GM12873 (cell line): ENCODE results near the gene CHGA.

Experiments
- TF ChIP-seq, protein P1 (sequence below): IDR thresholded peaks from 2 replicates; pipeline ENCODE4 v1.5.1; 2012; ENCODE audit warnings: low read depth, mild to moderate bottlenecking, moderate library complexity, low read length, control low read depth; ENCODE audit not compliant: insufficient read depth; ENCODE audit errors: missing control alignments

CHGA gene

DNA sequence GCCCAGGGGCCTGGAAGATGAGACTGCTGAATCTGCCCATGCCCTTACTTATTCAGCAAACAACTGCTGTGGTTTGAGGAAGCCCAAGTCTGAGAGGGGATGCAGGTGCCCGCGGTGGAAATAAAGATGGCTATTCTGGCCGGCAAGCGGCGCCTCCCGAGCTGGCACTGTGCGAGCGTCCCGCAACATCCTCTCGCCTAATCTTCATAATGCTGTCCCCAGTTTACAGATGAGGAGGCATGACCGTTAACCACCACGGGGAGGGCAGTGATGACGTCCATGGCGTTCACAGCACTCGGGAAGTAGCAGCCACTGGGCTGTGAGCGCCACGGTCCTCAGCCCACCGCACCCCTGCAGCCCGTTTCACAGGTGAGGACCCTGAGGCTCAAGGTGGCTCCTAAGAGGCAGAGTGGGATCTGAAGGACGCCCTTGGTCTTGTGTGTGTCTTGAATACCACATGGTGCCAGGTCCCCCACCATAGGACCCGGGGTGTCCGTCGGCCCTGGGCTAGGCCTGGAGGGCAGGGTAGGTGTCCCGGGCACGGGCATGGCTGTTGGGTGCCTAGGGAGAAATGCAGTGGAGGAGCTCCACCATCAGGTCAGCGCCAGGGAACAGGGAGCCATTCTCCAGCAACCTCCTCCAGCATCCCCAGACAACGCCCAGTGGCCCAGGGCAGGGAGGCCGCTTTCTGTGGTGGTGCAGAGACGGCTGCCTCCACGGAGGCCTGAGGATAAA lies 20.2 kb downstream of the CHGA start:
- TF ChIP-seq, protein P1, sequence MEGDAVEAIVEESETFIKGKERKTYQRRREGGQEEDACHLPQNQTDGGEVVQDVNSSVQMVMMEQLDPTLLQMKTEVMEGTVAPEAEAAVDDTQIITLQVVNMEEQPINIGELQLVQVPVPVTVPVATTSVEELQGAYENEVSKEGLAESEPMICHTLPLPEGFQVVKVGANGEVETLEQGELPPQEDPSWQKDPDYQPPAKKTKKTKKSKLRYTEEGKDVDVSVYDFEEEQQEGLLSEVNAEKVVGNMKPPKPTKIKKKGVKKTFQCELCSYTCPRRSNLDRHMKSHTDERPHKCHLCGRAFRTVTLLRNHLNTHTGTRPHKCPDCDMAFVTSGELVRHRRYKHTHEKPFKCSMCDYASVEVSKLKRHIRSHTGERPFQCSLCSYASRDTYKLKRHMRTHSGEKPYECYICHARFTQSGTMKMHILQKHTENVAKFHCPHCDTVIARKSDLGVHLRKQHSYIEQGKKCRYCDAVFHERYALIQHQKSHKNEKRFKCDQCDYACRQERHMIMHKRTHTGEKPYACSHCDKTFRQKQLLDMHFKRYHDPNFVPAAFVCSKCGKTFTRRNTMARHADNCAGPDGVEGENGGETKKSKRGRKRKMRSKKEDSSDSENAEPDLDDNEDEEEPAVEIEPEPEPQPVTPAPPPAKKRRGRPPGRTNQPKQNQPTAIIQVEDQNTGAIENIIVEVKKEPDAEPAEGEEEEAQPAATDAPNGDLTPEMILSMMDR: no peak

DNA sequence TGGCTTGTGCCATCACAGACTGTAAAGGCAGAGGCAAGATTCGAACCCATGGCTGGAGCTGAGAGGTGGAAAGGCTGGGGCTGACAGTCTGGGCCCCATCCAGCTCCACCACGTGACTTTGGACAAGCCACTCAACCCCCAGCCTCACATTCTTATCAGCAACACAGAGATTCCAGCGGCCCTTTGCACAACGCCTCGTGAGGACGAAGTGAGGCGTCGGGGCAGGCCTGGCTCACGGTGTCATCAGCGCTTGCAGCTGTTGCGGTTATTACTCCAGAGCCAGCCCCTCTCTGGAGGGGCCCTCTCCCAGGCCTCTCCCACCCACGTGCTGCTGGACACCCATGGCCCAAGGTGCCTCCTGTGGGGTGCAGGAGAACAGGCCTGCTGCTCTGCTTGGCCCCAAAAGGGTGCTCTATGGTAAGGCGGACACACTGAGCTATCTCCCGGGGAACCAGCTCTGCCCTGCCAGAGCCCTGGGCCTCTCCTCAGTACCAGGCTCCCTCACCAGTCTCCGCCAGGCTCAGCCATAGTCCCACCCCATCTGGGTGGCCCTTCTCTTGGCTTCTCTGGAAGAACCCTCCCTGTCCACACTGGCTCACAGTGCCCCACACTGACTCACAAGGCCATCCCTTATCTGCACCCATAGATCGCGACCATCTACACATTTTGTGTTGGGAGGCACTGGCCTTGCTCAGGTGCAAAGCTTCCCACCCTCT lies 21.1 kb downstream of the CHGA start:
- TF ChIP-seq, protein P1: no peak

DNA sequence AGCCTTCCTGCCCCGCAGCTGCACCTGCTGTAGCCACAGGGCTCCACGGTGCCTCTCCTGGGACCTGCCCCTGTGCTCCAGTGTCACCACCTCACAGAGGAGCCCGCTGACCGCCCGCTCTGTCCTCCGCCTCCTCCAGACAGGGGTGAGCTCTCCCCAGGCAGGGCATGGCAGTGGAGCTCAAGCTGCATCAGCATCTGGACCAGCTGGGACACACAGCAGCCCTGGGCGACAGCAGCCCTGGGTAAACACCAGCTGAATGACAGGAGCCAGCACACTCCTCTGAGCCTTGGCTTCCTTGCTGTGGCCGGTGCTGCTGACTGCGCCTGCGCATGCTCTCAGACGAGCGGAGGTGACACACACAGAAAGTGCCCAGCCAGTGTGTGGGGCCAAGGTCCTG lies 22.0 kb downstream of the CHGA start:
- TF ChIP-seq, protein P1: no peak

DNA sequence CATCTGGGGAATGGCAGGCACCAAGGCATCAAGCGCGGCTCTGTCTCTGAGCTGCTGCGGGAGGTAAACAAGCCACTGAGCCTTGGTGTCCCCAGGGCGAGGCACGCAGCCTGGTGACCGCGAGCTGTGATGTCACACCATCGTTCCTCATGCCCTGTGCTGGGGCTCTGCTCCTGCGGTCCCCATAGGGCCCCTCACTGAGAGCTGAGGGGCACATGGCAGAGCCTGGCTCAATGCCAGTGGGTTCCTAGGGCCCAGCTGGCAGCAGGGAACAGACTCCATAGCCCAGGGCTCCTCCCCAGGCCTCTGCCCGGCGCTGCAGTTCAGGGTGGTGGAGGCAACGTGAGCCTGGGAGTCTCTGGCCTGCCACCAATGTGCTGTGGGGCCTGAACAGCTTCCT lies 22.6 kb downstream of the CHGA start:
- TF ChIP-seq, protein P1: no peak

DNA sequence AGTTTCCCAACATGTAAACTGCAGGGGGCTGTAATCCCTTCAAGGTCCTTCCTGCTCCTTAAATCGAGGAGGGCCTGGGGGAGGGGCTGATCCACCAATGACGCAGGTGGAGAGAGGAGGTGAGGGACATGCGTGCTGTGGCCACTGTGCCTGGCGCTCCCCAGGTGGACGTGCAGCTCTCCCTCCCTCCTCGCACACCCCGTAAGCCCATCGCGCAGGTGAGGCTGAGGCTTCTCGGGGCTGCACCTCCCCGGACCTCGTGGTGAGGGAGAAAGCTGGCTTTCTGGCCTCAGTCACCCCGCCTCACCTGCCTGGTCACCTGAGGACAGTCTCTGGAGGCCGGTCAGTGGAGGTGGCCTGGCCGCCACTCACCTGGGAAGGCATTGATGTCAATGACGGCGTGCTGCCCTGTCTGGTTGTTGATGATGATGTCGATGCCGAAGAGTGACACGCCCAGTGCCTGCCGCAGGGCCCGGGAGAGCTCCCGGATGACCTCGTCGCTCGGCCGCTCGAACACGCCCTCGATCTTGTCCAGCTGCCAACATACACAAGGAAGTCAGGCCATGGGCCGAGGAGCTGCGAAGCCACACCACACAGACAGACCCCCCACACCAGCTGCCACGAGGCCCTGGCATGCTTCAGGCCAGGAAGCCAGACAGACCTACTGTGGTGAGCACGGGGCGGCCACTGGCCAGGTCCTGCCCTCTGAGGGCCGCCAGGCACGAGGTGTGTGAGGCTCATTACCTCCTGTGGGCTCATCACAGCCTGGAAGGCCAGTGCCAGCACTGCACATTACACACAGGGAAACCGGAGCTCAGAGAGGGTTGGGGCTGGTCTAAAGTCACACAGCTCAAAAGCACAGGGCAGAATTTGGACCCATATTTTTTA lies 23.3 kb downstream of the CHGA start:
- TF ChIP-seq, protein P1: no peak

DNA sequence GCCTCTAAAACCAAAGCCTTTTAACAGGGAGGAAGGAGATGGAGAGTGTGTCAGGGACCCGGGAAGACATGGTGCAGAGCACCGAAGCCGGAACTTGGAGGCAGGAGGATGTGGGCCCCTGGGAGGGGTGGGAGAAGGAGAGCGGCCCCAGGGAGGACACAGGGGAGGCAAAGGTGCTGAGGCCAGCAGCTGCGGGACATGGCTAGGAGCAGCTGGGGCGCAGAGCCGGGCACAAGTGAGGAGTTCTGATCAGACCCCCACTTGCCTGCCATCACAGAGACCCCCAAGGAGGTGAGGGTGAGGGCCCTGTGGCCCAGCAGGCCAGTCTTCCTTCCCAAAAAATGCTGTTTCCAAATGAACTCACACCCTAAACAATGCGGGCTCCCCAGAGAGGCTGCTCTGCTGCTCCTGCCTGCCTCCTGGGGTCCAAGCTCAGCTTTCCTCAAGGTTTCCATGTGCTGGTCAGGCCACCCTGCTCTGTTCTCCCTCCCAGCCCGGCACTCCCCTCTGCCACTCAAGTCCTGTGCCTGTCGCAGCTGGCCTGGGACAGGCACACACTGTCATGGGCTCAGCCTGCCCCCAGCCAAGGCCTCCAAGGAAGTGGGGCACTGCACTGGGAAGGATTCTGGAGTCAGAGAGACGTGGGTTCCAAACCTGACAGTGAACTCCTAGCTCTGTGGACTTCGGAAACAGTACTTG lies 24.0 kb downstream of the CHGA start:
- TF ChIP-seq, protein P1: no peak

DNA sequence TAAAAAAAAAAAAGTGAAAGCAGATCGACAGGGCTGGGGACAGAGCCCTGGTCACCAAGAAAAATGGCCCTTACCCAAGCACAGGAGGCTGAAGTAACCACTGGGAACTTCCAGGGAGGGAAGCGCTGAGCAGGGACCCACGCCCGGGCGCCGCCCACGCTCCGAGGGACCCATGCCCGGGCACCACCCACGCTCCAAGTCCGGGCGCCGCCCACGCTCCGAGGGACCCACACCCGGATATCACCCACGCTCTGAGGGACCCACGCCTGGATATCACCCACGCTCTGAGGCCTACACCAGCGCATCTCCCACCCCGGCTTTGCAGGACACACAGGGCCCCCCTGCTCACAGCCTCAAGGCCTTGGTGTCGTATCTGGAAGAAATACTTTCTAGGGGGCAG lies 25.7 kb downstream of the CHGA start:
- TF ChIP-seq, protein P1: no peak
